ENCODE data around the gene ZNF407.

The ZNF407 gene

DNA sequence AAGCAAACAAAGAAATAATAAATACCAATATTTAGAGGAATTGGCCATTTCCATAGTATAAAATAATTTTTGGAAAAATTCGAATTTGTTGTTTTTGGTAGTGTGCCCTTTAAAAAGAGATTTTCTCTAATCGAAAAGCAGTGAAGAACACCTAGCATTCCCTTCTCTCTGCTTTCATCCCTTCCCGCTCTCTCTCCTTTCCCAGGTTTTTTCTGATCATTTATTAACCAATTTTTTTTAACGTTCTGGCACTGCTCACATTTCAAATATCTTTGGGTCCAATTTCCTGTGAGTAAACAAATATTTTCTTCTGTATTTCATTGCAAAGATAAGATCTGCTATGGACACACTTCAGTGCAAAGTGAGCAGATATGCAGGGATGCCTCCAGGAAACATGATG is 101.2 kb downstream of the ZNF407 start:
- TF ChIP-seq, protein P1, sequence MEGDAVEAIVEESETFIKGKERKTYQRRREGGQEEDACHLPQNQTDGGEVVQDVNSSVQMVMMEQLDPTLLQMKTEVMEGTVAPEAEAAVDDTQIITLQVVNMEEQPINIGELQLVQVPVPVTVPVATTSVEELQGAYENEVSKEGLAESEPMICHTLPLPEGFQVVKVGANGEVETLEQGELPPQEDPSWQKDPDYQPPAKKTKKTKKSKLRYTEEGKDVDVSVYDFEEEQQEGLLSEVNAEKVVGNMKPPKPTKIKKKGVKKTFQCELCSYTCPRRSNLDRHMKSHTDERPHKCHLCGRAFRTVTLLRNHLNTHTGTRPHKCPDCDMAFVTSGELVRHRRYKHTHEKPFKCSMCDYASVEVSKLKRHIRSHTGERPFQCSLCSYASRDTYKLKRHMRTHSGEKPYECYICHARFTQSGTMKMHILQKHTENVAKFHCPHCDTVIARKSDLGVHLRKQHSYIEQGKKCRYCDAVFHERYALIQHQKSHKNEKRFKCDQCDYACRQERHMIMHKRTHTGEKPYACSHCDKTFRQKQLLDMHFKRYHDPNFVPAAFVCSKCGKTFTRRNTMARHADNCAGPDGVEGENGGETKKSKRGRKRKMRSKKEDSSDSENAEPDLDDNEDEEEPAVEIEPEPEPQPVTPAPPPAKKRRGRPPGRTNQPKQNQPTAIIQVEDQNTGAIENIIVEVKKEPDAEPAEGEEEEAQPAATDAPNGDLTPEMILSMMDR (IDR thresholded peaks at IDR 0.05): no peak
- no peak for DNase-seq
- Mint-ChIP-seq H3K27ac (no peak overlapping the region), H3K4me3 (no peak overlapping the region), H3K36me3 (ENCODE audit: low read depth) (no peaks in the 10 kb centered on the region), H3K27me3 (ENCODE audit: low read depth, poor library complexity) (peaks cover 7% of the 10 kb centered on the region), H3K9me3 (no peaks in the 10 kb centered on the region), H3K4me1 (peaks cover 10% of the 10 kb centered on the region)

DNA sequence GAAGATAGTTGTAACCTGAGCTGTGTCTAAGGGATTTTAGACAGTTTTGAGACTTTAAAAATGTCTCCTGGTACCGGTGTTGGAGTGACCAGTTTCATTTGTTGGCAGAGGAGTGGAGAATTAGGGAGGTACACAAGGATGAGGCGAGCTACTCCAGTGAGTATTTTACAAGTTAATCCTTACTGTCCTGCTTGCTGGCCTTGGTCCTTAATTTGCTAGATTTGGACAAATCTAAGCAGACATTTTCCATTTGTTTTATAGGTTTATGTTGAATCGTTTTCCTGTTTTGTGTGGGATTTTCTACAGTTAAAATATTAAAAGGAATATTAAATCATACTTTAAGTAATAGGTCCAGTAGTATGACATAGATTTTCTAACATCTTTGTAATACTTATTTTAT is 101.8 kb downstream of the ZNF407 start:
- Mint-ChIP-seq H3K9me3 (no peaks in the 10 kb centered on the region), H3K27me3 (ENCODE audit: low read depth, poor library complexity) (peaks cover 7% of the 10 kb centered on the region), H3K36me3 (ENCODE audit: low read depth) (no peaks in the 10 kb centered on the region)

DNA sequence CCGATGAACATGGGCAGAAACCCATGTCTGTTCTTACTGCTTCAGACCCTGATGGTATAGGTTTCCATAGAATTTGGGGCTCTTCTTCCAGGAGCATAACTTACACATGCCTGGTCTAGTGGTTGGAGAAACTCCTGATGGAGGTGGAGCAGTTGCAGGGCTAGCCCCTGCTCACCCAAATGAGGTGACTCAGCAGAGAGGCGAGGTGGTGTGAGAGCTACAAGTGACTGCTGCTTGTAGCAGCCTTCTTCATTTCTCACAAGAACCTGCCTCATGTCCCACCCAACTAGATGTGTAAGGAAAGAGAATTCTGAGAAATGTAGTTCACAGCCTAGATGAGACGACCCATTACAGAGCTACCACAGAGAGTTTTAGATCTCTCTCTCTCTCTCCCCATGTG is 105.3 kb downstream of the ZNF407 start:
- Mint-ChIP-seq H3K9me3 (no peaks in the 10 kb centered on the region), H3K4me1 (peaks cover 10% of the 10 kb centered on the region), H3K27me3 (ENCODE audit: low read depth, poor library complexity) (peaks cover 7% of the 10 kb centered on the region), H3K27ac (no peak overlapping the region), H3K36me3 (ENCODE audit: low read depth) (no peaks in the 10 kb centered on the region), H3K4me3 (no peak overlapping the region)
- TF ChIP-seq, protein P1 (IDR thresholded peaks at IDR 0.05): no peak
- no peak for DNase-seq

More for the DNA sequence above, 101.8 kb downstream of the ZNF407 start:
- TF ChIP-seq, protein P1 (IDR thresholded peaks at IDR 0.05): no peak
- H3K4me3 Mint-ChIP-seq: no peak overlapping the region
- no peak for DNase-seq
- H3K27ac Mint-ChIP-seq: no peak overlapping the region
- H3K4me1 Mint-ChIP-seq: peaks cover 10% of the 10 kb centered on the region

DNA sequence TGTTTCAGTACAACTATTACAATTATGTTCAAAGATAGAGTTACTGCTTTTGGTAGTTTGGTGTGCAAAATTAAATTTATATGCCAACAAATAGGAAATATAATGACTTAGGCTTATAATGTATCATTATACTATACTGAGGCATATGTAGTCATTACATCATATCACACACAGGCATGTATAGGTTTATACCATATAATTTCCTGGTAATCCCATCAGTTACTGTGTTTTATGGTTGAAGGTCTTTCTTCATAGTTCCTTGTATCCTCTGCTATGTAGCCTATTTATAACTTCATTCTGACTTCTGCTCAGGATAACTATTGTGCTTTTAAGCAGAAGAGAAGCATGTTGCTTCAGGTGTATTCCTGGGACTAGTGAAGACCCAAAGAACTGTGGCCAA is 110.5 kb downstream of the ZNF407 start:
- Mint-ChIP-seq H3K27ac (no peak overlapping the region), H3K27me3 (ENCODE audit: low read depth, poor library complexity) (no peaks in the 10 kb centered on the region), H3K4me1 (no peaks in the 10 kb centered on the region), H3K9me3 (no peaks in the 10 kb centered on the region), H3K4me3 (no peak overlapping the region), H3K36me3 (ENCODE audit: low read depth) (no peaks in the 10 kb centered on the region)
- TF ChIP-seq, protein P1 (IDR thresholded peaks at IDR 0.05): no peak
- no peak for DNase-seq

DNA sequence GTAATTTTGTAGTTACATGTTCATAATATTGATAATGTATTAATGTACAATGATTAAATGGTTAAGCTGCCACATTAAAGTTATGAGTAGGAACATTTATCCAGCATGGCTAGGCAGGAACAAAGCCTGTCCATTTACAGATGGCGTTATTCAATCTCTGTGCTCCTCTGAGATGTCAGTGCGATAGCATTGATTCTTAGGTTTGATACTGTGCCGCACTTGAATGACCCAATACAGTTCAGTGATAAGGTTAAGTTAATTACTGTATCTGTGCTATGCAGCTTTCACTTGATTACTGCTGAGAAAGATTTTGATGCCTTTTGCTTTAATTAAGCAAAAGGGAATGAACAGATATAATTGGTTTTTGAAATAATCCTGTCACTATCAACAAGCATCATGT is 111.8 kb downstream of the ZNF407 start:
- no peak for DNase-seq
- Mint-ChIP-seq H3K27ac (no peak overlapping the region), H3K27me3 (ENCODE audit: low read depth, poor library complexity) (no peaks in the 10 kb centered on the region), H3K9me3 (no peaks in the 10 kb centered on the region), H3K4me1 (no peaks in the 10 kb centered on the region), H3K4me3 (no peak overlapping the region), H3K36me3 (ENCODE audit: low read depth) (no peaks in the 10 kb centered on the region)
- TF ChIP-seq, protein P1 (IDR thresholded peaks at IDR 0.05): no peak

DNA sequence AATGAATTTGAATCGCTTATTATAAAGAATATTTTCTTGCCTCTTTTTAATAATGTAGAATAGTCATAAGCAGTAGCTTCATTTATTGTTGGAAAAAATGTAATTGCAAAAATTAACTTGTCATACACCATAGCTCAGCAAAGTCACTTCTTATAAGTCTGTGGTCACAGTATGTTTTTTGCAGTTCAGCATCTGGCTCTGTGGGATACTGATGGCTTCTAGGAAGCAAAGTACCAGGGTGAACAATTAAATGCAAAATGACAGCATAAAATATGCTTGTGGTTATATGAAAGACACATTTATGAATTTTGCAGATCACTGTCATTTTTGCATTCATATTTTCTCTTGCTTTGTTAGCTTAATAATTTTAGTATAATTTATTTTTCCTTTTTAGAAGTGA is 116.5 kb downstream of the ZNF407 start:
- TF ChIP-seq, protein P1 (IDR thresholded peaks at IDR 0.05): no peak
- no peak overlapping the region for H3K27ac Mint-ChIP-seq

More for the DNA sequence above, 116.5 kb downstream of the ZNF407 start:
- Mint-ChIP-seq H3K4me1 (peaks cover 21% of the 10 kb centered on the region), H3K27me3 (ENCODE audit: low read depth, poor library complexity) (peaks cover 3% of the 10 kb centered on the region), H3K36me3 (ENCODE audit: low read depth) (no peaks in the 10 kb centered on the region), H3K4me3 (no peak overlapping the region), H3K9me3 (no peaks in the 10 kb centered on the region)
- DNase-seq: no peak
